A673 (cell line): Measurements from ENCODE around the gene HOXB3. TPM values are rescaled to one million over a fixed set of nuclear protein-coding genes. Genes with fewer than 3 reads are reported as not detected.

Source experiments
- BruUV-seq: library from RNA; stranded (reverse); fragments of 400-500 nt; replicated peaks from 2 replicates; lab custom pipeline; 2021; lab: Mats Ljungman, UMichigan
- CTCF ChIA-PET: fragments of 300-600 bp; sonication (Branson Sonifier 250); formaldehyde crosslinking; loops from one replicate; lab custom pipeline; 2022; ENCODE audit warnings: antibody characterized with exemption; lab: Charles Lee
- POLR2A ChIA-PET: fragments of 300-600 bp; sonication (Branson Sonifier 250); formaldehyde crosslinking; loops from one replicate; lab custom pipeline; 2022; ENCODE audit warnings: antibody characterized with exemption; ENCODE audit not compliant: low non-redundant PET; lab: Charles Lee
- DNase-seq: peaks from one replicate; pipeline ENCODE4 v3.0.0-alpha.2; 2015; ENCODE audit warnings: low spot score
- H3K27ac ChIP-seq: fragments of 200-600 bp; sonication (generic); 2 replicates; pipeline ENCODE4 v1.5.1; 2016; ENCODE audit warnings: mixed run types, low read depth, mild to moderate bottlenecking, mixed read lengths, antibody characterized with exemption, low read length; ENCODE audit not compliant: poor library complexity, severe bottlenecking
- H3K27me3 ChIP-seq: fragments of 200-600 bp; sonication (generic); replicated peaks from 2 replicates; pipeline ENCODE4 v1.6.1; 2017; ENCODE audit warnings: mixed run types, low read depth, mild to moderate bottlenecking, mixed read lengths, antibody characterized with exemption, low read length; ENCODE audit not compliant: insufficient read depth, poor library complexity
- H3K36me3 ChIP-seq: fragments of 200-600 bp; sonication (generic); 2 replicates; pipeline ENCODE4 v1.6.1; 2016; ENCODE audit warnings: mixed run types, mild to moderate bottlenecking, mixed read lengths, antibody characterized with exemption, low read length; ENCODE audit not compliant: insufficient read depth, poor library complexity, severe bottlenecking
- H3K4me1 ChIP-seq: fragments of 200-600 bp; sonication (generic); 2 replicates; pipeline ENCODE4 v1.6.1; 2017; ENCODE audit warnings: mixed run types, mild to moderate bottlenecking, mixed read lengths, antibody characterized with exemption, low read length; ENCODE audit not compliant: insufficient read depth, poor library complexity, severe bottlenecking
- H3K4me3 ChIP-seq: fragments of 200-600 bp; sonication (generic); 2 replicates; pipeline ENCODE4 v1.5.1; 2016; ENCODE audit warnings: low read depth, mixed run types, mild to moderate bottlenecking, mixed read lengths, low read length; ENCODE audit not compliant: poor library complexity, severe bottlenecking
- H3K9me3 ChIP-seq: fragments of 200-600 bp; sonication (generic); 2 replicates; pipeline ENCODE4 v1.6.1; 2016; ENCODE audit warnings: mixed run types, low read depth, mild to moderate bottlenecking, mixed read lengths, antibody characterized with exemption, low read length; ENCODE audit not compliant: poor library complexity, severe bottlenecking
- EZH2 ChIP-seq: fragments of 200-600 bp; sonication (generic); IDR thresholded peaks from 2 replicates; pipeline ENCODE4 v1.6.1; 2017; ENCODE audit warnings: borderline replicate concordance, low read depth, mild to moderate bottlenecking, mixed read lengths, antibody characterized with exemption, low read length; ENCODE audit not compliant: poor library complexity, severe bottlenecking
- intact Hi-C: fragments of 100-400 bp; cut with micrococcal nuclease; formaldehyde crosslinking; loops from one replicate; pipeline ENCODE4 v1.10.0; 2022; ENCODE audit not compliant: unreplicated experiment
- total RNA-seq: library from RNA; stranded (reverse); gene quantifications from 2 replicates; pipeline ENCODE4 v1.2.3, GENCODE V29; 2021
- TF ChIP-seq, protein P1 (sequence below): fragments of 300-800, 200-600 bp; sonication (generic); conservative IDR thresholded peaks from 2 replicates; pipeline ENCODE4 v1.5.1; 2017; ENCODE audit warnings: low read depth, mild to moderate bottlenecking, antibody characterized with exemption, low read length, moderate library complexity, mixed read lengths

The HOXB3 gene
- total RNA-seq, 1 experiment from 2014 or later, result 40.7 TPM

DNA sequence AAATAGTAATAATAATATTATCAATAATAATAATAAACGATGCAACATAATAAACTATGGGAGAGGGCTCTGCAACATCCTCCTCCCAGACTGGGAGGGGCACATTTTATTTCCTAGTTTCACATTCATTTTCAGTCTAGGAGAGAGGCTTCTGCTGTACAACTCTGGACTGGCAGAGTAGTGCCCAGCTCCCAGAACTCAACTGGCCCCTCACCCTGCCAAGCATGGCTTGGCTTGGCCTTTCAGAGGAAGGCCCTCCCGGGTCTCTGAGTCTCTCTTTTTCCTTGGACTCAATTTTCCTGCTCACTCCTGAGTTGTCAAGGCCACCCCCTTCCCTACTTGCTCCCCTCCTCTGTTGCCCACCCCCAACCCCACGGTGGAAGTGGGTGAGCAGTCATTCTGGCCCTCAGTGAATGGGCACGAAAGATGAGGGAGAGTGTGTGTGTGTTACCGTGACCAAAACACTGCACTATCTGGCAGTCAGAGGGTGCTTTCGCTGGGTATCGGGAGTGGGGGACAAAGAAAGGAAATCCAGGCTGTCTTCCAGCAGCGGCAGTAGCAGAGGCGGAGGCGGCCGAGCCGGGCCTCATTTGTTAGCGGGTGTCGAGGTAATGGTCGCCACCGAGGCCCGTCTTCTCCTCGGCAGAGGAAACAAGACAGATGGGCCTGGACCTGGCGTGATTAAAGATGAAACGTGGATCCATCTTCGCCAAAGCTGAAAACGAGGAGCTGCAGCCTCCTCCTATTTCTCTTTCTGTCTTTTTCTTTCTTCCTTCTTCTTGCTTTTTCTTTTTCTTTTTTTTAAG, 14.2 kb downstream of the HOXB3 start:
- H3K27ac ChIP-seq, result peak overlapping the region; percentile 49
- TSS peak; percentile 54 for BruUV-seq

DNA sequence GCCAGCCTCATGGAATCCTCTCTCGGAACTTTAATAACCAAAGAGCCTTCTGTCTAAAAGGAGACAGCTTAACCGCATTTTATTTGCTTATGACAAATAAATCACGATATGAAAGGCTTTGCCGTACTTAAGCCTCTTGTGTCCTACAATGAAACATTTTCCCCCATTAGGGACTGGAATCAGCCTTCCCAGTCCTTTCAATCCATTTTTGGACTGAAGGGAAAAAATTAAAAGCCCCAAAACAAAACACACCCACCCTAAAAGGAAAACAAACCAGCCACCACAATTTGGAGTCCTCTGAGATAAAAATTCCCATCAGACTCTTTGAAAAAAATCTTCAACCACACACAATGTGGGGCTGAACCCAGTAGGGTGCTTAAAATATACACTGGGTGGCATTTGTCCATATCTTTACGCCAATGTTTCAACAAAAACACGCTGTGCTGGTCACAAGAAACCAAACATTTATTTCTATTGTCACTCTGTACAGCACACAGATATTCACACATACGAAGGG, 14.9 kb downstream of the HOXB3 start:
- intact Hi-C loops, result no loop called here
- CTCF ChIA-PET, result no interaction called here
- Histone ChIP-seq H3K27me3 (no peaks in the 10 kb centered on the region), H3K4me3 (no peak overlapping the region), H3K4me1 (peaks cover 41% of the 10 kb centered on the region), H3K27ac (no peak overlapping the region), H3K36me3 (no peaks in the 10 kb centered on the region), H3K9me3 (no peaks in the 10 kb centered on the region)
- no TSS peak for BruUV-seq
- no peak for DNase-seq
- TF ChIP-seq, protein P1, sequence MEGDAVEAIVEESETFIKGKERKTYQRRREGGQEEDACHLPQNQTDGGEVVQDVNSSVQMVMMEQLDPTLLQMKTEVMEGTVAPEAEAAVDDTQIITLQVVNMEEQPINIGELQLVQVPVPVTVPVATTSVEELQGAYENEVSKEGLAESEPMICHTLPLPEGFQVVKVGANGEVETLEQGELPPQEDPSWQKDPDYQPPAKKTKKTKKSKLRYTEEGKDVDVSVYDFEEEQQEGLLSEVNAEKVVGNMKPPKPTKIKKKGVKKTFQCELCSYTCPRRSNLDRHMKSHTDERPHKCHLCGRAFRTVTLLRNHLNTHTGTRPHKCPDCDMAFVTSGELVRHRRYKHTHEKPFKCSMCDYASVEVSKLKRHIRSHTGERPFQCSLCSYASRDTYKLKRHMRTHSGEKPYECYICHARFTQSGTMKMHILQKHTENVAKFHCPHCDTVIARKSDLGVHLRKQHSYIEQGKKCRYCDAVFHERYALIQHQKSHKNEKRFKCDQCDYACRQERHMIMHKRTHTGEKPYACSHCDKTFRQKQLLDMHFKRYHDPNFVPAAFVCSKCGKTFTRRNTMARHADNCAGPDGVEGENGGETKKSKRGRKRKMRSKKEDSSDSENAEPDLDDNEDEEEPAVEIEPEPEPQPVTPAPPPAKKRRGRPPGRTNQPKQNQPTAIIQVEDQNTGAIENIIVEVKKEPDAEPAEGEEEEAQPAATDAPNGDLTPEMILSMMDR, result no peak
- no peak for TF ChIP-seq EZH2
- POLR2A ChIA-PET, result interaction anchor here (0.6 kb wide), 1 partner anchor 28 kb away, joined by 9 read pairs; no protein-coding TSS in a partner anchor

More for the DNA sequence above, 14.2 kb downstream of the HOXB3 start:
- H3K9me3 ChIP-seq, result no peaks in the 10 kb centered on the region
- no peaks in the 10 kb centered on the region for H3K36me3 ChIP-seq
- ChIA-PET POLR2A (no interaction called here), CTCF (no interaction called here)
- no peak for TF ChIP-seq EZH2
- TF ChIP-seq, protein P1, result no peak
- H3K4me1 ChIP-seq, result peaks cover 40% of the 10 kb centered on the region
- H3K27me3 ChIP-seq, result no peaks in the 10 kb centered on the region
- DNase-seq, result no peak
- H3K4me3 ChIP-seq, result peak overlapping the region; percentile 57
- intact Hi-C loops, result loop anchor here (2.0 kb wide), 1 partner anchor 33 kb away; no protein-coding TSS in a partner anchor

DNA sequence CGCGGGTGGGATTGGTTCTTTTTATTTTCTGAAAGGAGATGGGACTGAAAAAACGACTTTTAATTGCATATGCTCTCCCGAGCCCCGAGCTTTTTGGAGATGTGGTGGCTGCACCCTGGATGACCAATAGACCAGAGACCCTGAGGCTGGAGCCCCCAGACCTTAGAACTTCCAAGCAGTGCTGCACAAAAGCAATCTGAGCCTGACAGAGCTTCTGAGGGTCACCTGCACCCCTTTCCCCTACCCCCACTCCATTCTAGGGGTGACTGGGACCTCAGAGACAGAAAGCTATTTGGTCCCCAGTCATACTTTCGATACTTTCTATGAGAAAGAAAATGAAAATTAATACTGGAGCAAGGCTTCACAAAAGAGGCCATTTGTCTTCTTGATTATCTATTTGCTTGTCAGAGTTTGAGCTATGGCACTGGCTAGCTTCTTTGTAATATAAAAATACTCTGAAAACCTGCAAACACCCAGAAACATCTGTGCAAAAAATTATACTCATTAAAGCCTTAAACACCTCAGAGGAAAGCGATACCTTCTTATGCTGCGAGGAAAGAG, 15.5 kb downstream of the HOXB3 start:
- no peak overlapping the region for H3K27ac ChIP-seq
- BruUV-seq, result no TSS peak
- no peaks in the 10 kb centered on the region for H3K27me3 ChIP-seq
- H3K4me1 ChIP-seq, result peaks cover 41% of the 10 kb centered on the region
- no peak overlapping the region for H3K4me3 ChIP-seq
- ChIA-PET POLR2A (interaction anchor here (0.6 kb wide), 1 partner anchor 27 kb away, joined by 9 read pairs; no protein-coding TSS in a partner anchor), CTCF (no interaction called here)
- H3K36me3 ChIP-seq, result no peaks in the 10 kb centered on the region
- no peak for DNase-seq
- no peak for TF ChIP-seq EZH2
- TF ChIP-seq, protein P1, result no peak
- intact Hi-C loops, result no loop called here
- no peaks in the 10 kb centered on the region for H3K9me3 ChIP-seq
